GM12875 (cell line): ENCODE measurements around the gene PCBP4.

Source experiments
- H3K4me3 ChIP-seq: one replicate; pipeline ENCODE4 v1.5.1; 2011; ENCODE audit warnings: low read depth, low read length, control low read depth
- TF ChIP-seq, protein P1 (sequence below): IDR thresholded peaks from 2 replicates; pipeline ENCODE4 v1.5.1; 2011; ENCODE audit warnings: low read depth, mild to moderate bottlenecking, control low read depth, inconsistent platforms, low read length, moderate library complexity, borderline replicate concordance; ENCODE audit not compliant: insufficient read depth

The PCBP4 gene

DNA sequence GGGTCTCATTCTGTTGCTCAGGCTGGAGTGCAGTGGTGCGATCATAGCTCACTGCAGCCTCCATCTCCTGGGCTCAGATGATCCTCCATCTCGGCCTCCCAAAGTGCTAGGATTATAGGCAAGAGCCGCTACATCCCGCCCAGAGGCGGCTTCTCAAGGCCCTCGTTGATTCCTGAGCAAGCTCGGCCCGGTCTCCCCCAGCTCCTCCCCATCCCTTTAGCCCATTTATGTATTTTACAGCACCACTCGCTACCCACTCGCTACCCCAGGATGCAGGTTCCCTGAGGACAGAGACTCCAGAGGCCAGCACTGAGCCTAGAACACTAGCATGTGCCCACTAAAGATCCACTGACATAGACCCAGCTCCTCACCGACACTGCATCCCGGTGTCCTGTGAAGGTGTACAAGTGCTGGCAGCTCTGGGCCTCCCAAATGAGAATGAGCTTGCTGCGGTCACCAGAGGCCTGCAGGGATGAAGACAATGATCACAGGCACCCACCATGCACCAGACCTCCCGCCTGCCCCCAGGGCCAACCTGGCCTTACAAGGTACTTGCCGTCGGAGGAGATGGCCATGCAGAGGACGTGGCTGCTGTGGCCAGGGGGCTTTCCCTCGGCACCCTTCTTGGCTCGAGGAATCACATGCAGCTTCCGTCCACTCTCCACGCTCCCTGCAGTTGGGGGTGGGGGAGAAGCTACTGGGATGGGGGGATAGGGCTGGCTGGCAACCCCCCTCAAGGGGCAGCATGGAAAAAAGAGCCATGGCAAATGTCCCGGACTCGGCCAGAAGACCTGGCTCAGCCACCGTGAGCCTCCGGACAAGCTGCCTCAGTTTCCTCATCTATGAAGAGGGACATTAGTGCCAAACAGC is 31.1 kb downstream of the PCBP4 start:
- TF ChIP-seq, protein P1, sequence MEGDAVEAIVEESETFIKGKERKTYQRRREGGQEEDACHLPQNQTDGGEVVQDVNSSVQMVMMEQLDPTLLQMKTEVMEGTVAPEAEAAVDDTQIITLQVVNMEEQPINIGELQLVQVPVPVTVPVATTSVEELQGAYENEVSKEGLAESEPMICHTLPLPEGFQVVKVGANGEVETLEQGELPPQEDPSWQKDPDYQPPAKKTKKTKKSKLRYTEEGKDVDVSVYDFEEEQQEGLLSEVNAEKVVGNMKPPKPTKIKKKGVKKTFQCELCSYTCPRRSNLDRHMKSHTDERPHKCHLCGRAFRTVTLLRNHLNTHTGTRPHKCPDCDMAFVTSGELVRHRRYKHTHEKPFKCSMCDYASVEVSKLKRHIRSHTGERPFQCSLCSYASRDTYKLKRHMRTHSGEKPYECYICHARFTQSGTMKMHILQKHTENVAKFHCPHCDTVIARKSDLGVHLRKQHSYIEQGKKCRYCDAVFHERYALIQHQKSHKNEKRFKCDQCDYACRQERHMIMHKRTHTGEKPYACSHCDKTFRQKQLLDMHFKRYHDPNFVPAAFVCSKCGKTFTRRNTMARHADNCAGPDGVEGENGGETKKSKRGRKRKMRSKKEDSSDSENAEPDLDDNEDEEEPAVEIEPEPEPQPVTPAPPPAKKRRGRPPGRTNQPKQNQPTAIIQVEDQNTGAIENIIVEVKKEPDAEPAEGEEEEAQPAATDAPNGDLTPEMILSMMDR = no peak
- no peak overlapping the region for H3K4me3 ChIP-seq

DNA sequence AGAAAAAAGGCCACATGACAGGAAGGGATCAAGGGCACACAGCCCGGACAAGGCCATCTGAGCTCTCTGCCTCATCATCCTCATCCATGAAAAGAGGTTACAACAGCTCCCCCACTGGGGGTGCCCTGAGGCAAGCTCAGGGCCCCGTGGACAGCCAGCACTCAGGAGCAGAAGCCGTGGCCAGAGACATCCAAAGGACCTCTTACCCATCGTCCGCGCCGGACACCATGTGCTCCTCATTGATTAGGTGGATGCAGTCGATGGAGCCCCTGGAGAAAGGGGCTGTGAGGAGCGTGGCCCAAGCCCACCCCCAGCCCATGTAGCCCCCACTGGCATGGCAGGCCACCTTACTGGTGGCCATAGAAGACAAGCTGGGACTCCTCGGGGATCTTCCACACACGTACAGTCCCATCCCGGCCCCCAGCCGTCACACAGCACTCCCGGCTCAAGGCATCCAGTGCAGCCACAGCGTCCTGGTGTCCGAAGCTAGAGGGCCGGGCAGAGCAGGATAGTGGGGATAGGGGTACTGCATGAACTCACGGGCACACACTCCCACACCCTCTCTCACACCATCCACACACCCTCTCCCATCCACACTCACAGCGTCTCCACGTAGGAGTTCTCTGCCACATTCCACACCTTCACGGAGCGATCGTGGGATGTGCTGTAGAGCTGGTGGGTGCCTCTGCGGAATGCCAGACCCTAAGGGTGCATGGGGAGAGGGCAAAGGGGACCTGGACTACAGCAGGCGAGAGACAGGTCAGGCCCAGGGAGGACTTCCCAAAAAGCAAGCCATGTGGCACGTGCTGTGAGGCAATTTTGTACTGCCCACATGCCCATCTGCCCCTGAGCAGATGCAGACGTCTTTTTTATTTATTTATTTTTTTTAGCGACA is 32.0 kb downstream of the PCBP4 start:
- TF ChIP-seq, protein P1 = no peak

DNA sequence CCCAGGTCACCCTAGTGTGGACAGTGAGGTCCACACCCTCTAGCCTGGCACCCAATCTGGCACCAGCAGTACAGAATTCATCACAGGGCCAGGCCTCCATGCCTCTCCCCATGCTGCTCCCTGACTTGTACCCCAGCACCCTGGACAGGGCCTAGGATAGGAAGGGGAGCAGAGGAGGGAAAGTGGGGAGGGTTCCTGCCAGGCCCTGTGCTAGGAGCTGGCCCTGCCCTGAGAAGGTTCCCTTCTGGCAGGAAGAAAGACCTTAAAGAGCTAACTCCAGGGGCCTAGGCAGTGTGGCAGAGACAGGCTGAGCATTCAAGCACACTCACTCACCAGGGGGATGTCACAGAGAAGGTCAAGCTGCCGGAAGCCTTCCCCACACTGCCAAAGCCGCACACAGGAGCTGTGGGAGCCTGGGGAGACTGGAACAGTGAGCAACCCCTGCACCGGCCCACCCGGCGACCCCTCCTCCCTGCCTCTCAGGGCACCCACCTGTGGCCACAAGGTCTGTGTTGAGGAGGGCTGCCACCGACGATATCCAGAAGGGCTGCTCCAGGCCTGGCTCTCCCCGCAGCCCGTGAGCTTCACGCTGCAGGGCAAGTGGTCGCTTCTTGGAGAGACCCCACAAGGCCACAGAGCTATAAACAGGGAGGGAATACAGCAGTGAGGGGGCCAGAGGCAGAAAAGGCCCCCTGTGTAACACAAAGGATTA is 33.0 kb downstream of the PCBP4 start:
- TF ChIP-seq, protein P1 = no peak
- no peak overlapping the region for H3K4me3 ChIP-seq

More for the DNA sequence above, 32.0 kb downstream of the PCBP4 start:
- H3K4me3 ChIP-seq = no peak overlapping the region

DNA sequence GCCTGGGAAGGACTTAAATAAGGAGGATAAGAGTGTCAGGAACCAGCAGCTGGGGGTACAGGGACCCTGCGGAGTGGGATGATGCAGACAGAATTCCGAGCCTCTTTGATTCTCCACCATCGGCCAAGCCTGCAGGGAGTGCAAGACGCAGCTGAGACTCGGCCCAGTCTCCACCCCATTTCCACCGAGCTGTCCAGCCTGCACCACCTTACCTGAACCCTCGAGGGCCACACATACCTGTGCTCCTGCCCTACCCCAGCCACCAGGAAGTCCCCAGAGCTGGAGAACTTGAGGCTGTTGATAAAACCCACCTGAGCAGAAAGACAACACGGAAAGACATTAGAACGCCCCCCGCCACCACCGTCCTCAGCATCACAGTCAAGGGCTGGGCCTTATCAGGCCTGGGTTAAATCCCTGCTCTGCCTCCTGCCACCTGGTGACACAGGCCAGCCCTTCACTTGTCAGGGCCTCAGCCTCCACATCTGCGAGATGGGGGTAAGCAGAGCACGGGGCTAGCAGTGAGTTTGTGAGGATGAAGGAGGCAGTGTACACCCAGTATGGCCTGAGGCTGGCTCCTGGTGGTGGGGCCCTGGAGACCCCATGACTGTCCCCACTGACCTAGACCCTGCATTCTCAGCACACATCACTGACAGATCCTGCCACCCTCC is 33.6 kb downstream of the PCBP4 start:
- no peak overlapping the region for H3K4me3 ChIP-seq
- TF ChIP-seq, protein P1 = no peak

DNA sequence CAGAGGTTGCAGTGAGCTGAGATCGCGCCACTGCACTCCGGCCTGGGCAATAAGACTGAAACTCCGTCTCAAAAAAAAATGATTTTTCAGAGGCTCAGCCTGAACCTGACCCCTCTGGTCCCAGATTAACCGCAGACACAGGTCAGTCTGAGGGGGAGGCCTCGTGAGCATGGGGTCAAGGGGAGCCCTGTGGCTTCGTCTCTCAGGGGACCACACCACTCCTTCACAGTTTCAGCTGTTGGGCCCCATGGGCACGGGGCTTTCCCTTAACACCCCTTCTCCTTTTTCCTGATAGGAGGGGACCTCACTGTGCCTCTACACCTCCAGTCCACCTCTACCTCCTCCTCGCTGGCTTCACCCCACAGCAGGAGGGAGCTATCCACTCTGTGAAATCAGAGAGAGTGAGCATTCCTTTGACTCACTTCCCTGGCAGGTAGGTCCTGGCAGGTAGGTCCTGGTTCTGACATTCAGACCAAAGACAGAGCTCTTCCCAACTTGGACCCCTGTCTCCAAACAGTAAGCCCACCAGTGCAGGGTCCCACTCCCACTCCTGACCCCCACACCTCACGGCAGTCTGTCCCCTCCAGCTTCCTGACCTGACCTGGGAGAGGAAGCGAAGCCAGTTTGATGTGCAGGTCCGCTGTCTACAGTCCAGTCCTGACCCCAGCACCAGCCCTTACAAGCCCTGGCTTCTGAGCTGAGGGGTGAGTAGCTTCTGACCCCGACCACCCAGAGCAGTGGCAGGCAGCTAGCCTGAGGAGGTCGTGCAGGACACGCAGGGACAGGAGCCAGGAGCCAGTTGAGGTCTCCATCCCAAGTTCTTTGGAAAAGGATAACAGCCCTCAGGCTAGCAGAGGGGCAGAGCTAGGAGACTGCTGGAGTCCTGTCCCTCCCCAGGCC is 34.5 kb downstream of the PCBP4 start:
- no peak overlapping the region for H3K4me3 ChIP-seq
- TF ChIP-seq, protein P1 = no peak
